ENCODE results near the gene BMAL1. TPM values are rescaled to one million over a fixed set of nuclear protein-coding genes. Genes with fewer than 3 reads are reported as not detected.

Gene BMAL1
- total and polyA plus RNA-seq, 8 donors = 7.1 to 132 (median 16.4) TPM

DNA sequence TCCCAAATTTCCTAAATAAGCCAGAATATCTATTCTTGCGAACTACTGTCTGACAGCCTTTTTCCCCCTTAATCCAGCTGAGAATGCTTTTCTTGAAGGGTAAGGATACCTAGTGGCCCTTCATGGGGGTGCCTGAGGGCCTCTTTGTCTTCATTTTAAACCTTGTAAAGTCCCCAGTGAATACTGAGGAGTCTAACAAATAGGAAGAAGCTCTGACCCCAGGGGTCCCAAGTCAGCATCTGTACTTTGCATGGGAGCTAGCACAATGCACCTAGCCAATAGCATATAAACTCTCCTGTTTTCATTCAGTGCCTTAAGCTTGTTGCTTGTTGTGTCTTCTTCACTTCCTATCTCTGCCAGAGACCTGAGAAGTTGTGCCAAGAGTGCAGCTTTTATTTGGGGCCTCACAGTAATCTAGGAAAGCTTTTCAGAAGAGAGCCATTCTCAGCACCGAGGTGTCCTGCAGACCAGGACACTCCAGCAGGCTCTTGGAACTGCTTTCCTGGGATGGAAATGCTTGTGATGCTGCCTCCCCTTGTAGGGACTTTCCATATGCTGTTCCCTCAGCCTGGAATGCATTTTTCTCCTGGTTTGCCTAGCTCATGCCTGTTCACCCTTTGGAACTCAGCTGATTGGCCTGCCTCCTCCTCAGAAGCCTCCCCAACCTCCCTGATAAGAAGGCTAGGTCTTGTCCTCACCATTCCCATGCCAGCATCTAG lies 37.2 kb downstream of the BMAL1 start:
- Histone ChIP-seq H3K9me3 (no peaks in the 10 kb centered on the region), H3K36me3 (peaks cover 0 to 12% (median 10%) of the 10 kb centered on the region in 4 donors), H3K27me3 (no peaks in the 10 kb centered on the region), H3K4me3 (no peak overlapping the region), H3K4me1 (peaks cover 33 to 85% (median 58%) of the 10 kb centered on the region in 4 donors), H3K27ac (no peak overlapping the region)
- WGBS, 5 donors = 71 to 93% (median 80%) methylated on average over 2 of the region's 2 CpGs
- intact Hi-C loops (cut with DNase I; ENCODE audit: low total_unique reads) = no loop called here
- DNase-seq = no peak
- TF ChIP-seq POLR2A (IDR thresholded peaks at IDR 0.05) (no peak), POLR2AphosphoS5 (IDR thresholded peaks at IDR 0.05) (no peak), EP300 (IDR thresholded peaks at IDR 0.05) (no peak)
- TF ChIP-seq, protein P1, sequence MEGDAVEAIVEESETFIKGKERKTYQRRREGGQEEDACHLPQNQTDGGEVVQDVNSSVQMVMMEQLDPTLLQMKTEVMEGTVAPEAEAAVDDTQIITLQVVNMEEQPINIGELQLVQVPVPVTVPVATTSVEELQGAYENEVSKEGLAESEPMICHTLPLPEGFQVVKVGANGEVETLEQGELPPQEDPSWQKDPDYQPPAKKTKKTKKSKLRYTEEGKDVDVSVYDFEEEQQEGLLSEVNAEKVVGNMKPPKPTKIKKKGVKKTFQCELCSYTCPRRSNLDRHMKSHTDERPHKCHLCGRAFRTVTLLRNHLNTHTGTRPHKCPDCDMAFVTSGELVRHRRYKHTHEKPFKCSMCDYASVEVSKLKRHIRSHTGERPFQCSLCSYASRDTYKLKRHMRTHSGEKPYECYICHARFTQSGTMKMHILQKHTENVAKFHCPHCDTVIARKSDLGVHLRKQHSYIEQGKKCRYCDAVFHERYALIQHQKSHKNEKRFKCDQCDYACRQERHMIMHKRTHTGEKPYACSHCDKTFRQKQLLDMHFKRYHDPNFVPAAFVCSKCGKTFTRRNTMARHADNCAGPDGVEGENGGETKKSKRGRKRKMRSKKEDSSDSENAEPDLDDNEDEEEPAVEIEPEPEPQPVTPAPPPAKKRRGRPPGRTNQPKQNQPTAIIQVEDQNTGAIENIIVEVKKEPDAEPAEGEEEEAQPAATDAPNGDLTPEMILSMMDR (IDR thresholded peaks at IDR 0.05) = no peak

DNA sequence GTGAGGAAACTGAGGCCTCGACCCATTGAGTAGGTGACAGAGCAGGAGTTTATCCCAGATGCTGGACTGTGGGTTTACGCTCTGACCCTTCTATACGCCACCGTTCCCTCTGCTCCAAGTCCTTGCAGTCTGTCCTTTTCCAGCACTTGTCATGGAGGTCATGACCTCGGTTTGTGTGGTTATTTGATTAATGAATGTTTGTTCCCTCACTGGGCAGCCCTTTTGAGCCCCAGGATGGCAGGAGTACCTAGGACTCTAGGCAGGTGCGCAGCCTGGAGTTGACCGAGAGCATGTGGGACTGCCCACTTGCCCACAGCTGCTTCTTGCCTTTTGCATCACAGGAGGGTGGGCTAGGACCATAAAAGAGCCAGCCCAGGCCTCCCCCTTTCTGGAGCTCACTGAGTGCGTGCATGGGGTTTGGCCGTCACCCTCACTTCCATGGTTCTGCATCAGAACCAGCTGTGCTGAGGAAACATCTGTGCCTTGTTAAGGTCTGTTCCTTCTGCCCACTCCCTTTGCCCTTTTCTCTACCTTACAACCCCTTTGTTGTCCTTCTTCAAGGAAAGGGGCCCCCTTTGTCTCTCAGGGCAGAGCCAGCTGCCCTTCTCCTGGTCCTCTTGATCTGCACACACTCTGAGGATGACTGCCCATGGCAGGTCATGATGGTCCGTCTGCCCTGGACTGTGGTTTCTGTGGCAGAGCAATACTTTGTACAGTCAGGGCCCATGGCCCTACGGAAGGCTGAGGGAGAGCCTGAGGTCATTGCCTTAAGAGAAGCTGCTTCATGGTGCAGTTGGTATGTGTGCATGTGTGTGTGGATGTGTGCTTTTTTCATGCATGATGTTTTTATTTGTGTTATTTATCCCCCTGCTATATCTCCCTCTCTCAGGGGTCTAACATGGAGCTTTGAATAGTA lies 38.2 kb downstream of the BMAL1 start:
- no peak for DNase-seq
- 74 to 84% (median 82%) methylated on average over 11 of the region's 11 CpGs for WGBS, 5 donors
- peaks cover 0 to 9% (median 4%) of the 10 kb centered on the region in 4 donors for H3K36me3 ChIP-seq
- no peak for TF ChIP-seq POLR2A (IDR thresholded peaks at IDR 0.05)
- no peak for TF ChIP-seq EP300 (IDR thresholded peaks at IDR 0.05)
- TF ChIP-seq, protein P1 (IDR thresholded peaks at IDR 0.05) = no peak
- no peak for TF ChIP-seq POLR2AphosphoS5 (IDR thresholded peaks at IDR 0.05)
- no peak overlapping the region for H3K27ac ChIP-seq
- intact Hi-C loops (cut with DNase I; ENCODE audit: low total_unique reads) = no loop called here
- H3K9me3 ChIP-seq = no peaks in the 10 kb centered on the region
- no peaks in the 10 kb centered on the region for H3K27me3 ChIP-seq
- H3K4me1 ChIP-seq = peaks cover 33 to 78% (median 60%) of the 10 kb centered on the region in 4 donors
- no peak overlapping the region for H3K4me3 ChIP-seq

DNA sequence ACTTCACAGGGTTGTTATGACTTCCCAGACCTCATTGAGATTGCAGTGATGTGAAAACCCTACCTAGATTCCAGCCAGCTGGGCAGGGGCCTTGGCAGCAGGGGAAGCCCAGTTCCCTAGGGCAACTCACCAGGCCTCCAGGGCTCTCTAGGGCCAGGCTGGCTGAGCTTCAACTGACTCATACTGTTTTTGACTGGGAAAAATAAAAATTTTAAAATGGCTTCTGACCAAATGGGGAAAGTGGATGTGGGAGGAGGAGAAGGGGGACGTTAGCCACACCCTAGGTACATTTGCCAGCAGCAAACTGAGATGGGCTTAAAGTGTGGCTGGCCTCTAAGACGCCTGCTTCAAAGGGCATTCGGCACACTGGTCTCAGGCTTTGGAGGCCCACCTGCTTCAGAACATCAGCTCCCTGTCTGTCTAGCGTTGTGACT lies 39.0 kb downstream of the BMAL1 start:
- Histone ChIP-seq H3K27me3 (no peaks in the 10 kb centered on the region), H3K36me3 (peaks cover 0 to 3% (median 0%) of the 10 kb centered on the region in 4 donors), H3K4me1 (peaks cover 33 to 70% (median 60%) of the 10 kb centered on the region in 4 donors), H3K27ac (no peak overlapping the region), H3K4me3 (no peak overlapping the region), H3K9me3 (no peaks in the 10 kb centered on the region)
- intact Hi-C loops (cut with DNase I; ENCODE audit: low total_unique reads) = no loop called here
- TF ChIP-seq, protein P1 (IDR thresholded peaks at IDR 0.05) = no peak
- TF ChIP-seq POLR2AphosphoS5 (IDR thresholded peaks at IDR 0.05) = no peak
- TF ChIP-seq EP300 (IDR thresholded peaks at IDR 0.05) = no peak
- no peak for TF ChIP-seq POLR2A (IDR thresholded peaks at IDR 0.05)
- WGBS, 5 donors = 63 to 82% (median 71%) methylated on average over 4 of the region's 4 CpGs
- no peak for DNase-seq

DNA sequence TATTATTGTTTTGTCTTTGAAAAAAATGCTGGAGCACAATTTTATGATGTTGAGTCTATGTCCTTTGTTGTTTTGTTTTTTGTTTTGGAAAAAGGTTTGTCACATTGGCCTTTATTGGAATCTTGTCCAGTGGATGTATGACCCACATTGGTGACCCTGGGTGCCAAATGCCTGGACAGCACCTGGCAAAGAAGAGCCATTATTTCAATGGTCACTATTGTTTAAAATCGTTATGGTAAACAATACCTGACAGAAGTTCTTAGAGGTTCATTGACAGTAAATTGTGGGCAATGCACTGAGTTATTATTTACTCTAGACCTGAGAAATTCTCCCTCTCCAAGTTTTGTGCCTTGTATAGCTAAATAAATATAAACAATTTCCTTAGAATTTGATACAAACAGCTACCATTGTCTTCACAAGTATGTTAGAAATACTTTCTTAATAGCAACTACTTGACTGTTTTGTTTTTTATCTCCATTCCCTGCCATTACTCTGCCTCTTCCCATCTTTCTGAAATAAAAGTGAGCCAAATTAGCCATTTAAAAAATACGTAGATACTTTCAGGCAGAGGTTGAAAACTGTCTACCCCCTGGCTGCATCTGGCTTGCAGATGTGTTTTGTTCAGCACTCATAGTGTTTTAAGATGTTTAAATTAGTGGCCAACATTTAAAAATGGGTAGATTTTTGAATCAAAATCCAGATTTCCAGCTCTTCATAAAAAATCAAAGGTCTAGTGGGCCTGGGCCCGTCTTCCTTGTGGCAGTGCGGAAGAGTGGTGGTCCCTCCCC lies 39.9 kb downstream of the BMAL1 start:
- Histone ChIP-seq H3K27me3 (no peaks in the 10 kb centered on the region), H3K36me3 (peaks cover 0 to 4% (median 2%) of the 10 kb centered on the region in 4 donors), H3K27ac (no peak overlapping the region), H3K4me1 (peaks cover 33 to 65% (median 55%) of the 10 kb centered on the region in 4 donors), H3K9me3 (no peaks in the 10 kb centered on the region), H3K4me3 (no peak overlapping the region)
- no peak for DNase-seq
- TF ChIP-seq POLR2A (IDR thresholded peaks at IDR 0.05) (no peak), EP300 (IDR thresholded peaks at IDR 0.05) (no peak), POLR2AphosphoS5 (IDR thresholded peaks at IDR 0.05) (no peak)
- TF ChIP-seq, protein P1 (IDR thresholded peaks at IDR 0.05) = no peak
- intact Hi-C loops (cut with DNase I; ENCODE audit: low total_unique reads) = no loop called here
- WGBS, 5 donors = 79 to 83% (median 80%) methylated on average over 4 of the region's 4 CpGs

Data from stomach (tissue), 9 donors.